ENCODE data around the gene RBM43. TPM values are rescaled to one million over a fixed set of nuclear protein-coding genes. Genes with fewer than 3 reads are reported as not detected.

The RBM43 gene
- total RNA-seq (2022; extraction: Qiagen RNA extraction) = 2.8 to 4.0 TPM (median 3.3 TPM) in 5 replicates

DNA sequence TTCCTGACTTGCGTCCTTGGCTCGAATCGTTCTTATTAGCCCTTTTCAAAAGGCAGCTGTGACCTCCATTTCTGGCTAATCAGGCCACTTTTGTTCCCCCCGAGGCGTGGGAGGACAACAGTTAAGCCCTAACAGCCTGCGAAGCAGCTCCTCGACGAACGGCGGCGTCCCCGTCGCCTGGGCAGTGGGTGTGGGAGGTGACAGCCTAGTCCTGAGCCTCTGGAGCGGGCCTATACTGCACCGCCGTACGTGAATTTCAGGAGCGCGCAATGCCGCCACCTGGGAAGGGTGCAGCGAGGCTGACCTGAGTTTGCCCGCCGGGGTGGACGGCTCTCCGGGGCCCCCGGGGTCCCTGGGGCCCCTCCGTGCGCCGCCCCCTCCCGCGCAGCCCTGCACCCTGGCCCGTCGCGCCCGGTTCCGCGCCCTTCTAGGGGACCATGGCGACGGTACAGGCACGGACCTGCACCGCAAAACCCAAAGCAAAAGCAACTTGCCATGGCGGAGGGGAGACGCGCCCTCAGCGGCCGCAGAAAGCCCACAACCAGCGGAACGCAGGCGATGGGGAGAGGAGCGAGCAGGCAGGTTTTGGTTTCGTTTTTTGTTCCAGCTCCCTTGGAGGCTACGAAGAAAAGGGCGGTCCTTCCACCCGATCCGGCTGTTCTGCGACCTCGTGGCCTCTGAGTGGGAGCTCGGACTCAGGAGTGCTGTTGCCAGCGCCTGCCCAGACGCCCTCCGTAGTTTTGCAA, at the start of gene RBM43:
TSS of gene RBM43 (minus strand) at position 633 of the 746 bp plus-strand sequence. CDS start at position 497, 136 bp downstream.

Other genes starting within 250 kb of the RBM43 start
- gene NMI, start 27.8 kb upstream of the RBM43 start, total RNA-seq (2022; extraction: Qiagen RNA extraction) = 11.3 to 13.2 TPM (median 11.7 TPM) in 5 replicates
- gene TNFAIP6, start 95.7 kb upstream of the RBM43 start, total RNA-seq (2022; extraction: Qiagen RNA extraction) = 0.77 to 1.3 TPM (median 1.0 TPM) in 5 replicates
- gene RIF1, start 148.0 kb upstream of the RBM43 start, total RNA-seq (2022; extraction: Qiagen RNA extraction) = 13.1 to 27.7 TPM (median 17.5 TPM) in 5 replicates

Measured in A549 treated with Hydrocortisone at 1 μM for 4 hours (cell line).